K562 (cell line): ENCODE results near the gene PAFAH2. TPM values are rescaled to one million over a fixed set of nuclear protein-coding genes. Genes with fewer than 3 reads are reported as not detected.
A peak's percentile ranks its signal among the peaks of the same experiment; 100 is the strongest.

Experiments used
- BHLHE40 ChIP-seq: IDR thresholded peaks from 2 replicates; pipeline ENCODE4 v1.6.1; 2011; ENCODE audit warnings: low read length, improper control_type of control experiment
- CBFA2T3 ChIP-seq: fragments of 450-650 bp; IDR thresholded peaks from 2 replicates; pipeline ENCODE4 v1.6.1; 2017
- CTBP1 ChIP-seq: fragments of 450-650 bp; IDR thresholded peaks from 2 replicates; pipeline ENCODE4 v1.6.1; 2016; ENCODE audit warnings: borderline replicate concordance
- DDX20 ChIP-seq: fragments of 450-650 bp; IDR thresholded peaks from 2 replicates; pipeline ENCODE4 v1.6.1; 2016; ENCODE audit warnings: missing genetic modification characterization, low read depth, mild to moderate bottlenecking, missing compliant biosample characterization, moderate library complexity
- GTF2A2 ChIP-seq: IDR thresholded peaks from 2 replicates; pipeline ENCODE4 v1.6.1; 2016; ENCODE audit warnings: mild to moderate bottlenecking, missing genetic modification characterization, missing compliant biosample characterization
- KAT2B ChIP-seq: IDR thresholded peaks from one replicate; pipeline ENCODE4 v1.6.1; 2012; ENCODE audit warnings: low read depth, mild to moderate bottlenecking, control low read depth, inconsistent platforms, low read length, moderate library complexity
- NCOA6 ChIP-seq: fragments of 450-650 bp; IDR thresholded peaks from 2 replicates; pipeline ENCODE4 v1.6.1; 2017; ENCODE audit warnings: mild to moderate bottlenecking
- OTX1 ChIP-seq: fragments of 450-650 bp; formaldehyde crosslinking; IDR thresholded peaks from 2 replicates; pipeline ENCODE4 v1.4.0; 2022; ENCODE audit warnings: mild to moderate bottlenecking
- PKNOX1 ChIP-seq: fragments of 450-650 bp; IDR thresholded peaks from 2 replicates; pipeline ENCODE4 v1.6.1; 2016
- RBBP5 ChIP-seq: fragments of 200-600 bp; sonication (generic); IDR thresholded peaks from 2 replicates; pipeline ENCODE4 v1.6.1; 2012; ENCODE audit warnings: borderline replicate concordance, mild to moderate bottlenecking, low read length, control low read depth, inconsistent platforms; ENCODE audit not compliant: insufficient read depth, poor library complexity, severe bottlenecking
- RBM14 ChIP-seq: fragments of 200-400 bp; formaldehyde crosslinking; IDR thresholded peaks from 2 replicates; pipeline ENCODE4 v1.6.1; 2018; ENCODE audit warnings: low read depth, mild to moderate bottlenecking, low read length, moderate library complexity, borderline replicate concordance; ENCODE audit not compliant: insufficient read depth
- SIN3A ChIP-seq, 2 experiments: fragments of 150-350 bp in 1 of 2; IDR thresholded peaks; 2 replicates each; pipeline ENCODE4 v1.6.1; 2011 to 2016; ENCODE audit warnings: borderline replicate concordance in 2 of 2, low read depth in 2 of 2, low read length in 2 of 2, mild to moderate bottlenecking in 2 of 2, moderate library complexity in 2 of 2; ENCODE audit not compliant: control insufficient read depth in 1 of 2
- SMARCA4 ChIP-seq: fragments of 450-650 bp; IDR thresholded peaks from 2 replicates; pipeline ENCODE4 v1.6.1; 2016
- ZBTB12 ChIP-seq: fragments of 250-450 bp; sonication (Bioruptor Pico); IDR thresholded peaks from 2 replicates; pipeline ENCODE4 v1.4.0; 2020
- ZNF121 ChIP-seq: sonication (generic); formaldehyde crosslinking; conservative IDR thresholded peaks from 2 replicates; pipeline ENCODE4 v1.8.0; 2022; ENCODE audit warnings: missing genetic modification reagents
- ZNF384 ChIP-seq: IDR thresholded peaks from 2 replicates; pipeline ENCODE4 v1.6.1; 2012; ENCODE audit warnings: low read depth, low read length, improper control_type of control experiment
- ZNF407 ChIP-seq: fragments of 450-650 bp; IDR thresholded peaks from 2 replicates; pipeline ENCODE4 v1.6.1; 2016; ENCODE audit warnings: low read depth
- ZNF740 ChIP-seq, 3 experiments: fragments of 200-800 bp in 1 of 3; sonication (Bioruptor generic) in 1 of 3; sonication (generic) in 1 of 3; formaldehyde crosslinking in 1 of 3; IDR thresholded peaks; 2 replicates each; pipeline versions ENCODE4 v1.6.1 to v1.8.0; 2016 to 2022; ENCODE audit warnings: mild to moderate bottlenecking in 2 of 3, missing compliant biosample characterization in 2 of 3, missing genetic modification characterization in 2 of 3, missing genetic modification reagents in 1 of 3
- polyA plus RNA-seq, 8 experiments: library from polyadenylated mRNA; depleted of rRNA in 4 of 8; stranded (reverse) in 5 of 8; unstranded in 3 of 8; fragments of >200 nt; fragmentation: Nextera tagmentation in 2 of 8; fragmentation: Illumina TruSeq in 1 of 8; extraction: Ambion mirVana in 2 of 8; extraction: Trizol in 1 of 8; gene quantifications; 2 replicates each; pipeline versions ENCODE4 v1.2.1 to v1.2.3, GENCODE V29; 2011 to 2014; ENCODE audit warnings: inconsistent platforms in 1 of 8, missing spikeins in 1 of 8
- total RNA-seq, 7 experiments: library from RNA; depleted of rRNA in 6 of 7; stranded (reverse); fragments of >200 nt in 6 of 7; fragmentation: Illumina TruSeq in 2 of 7; extraction: Trizol in 2 of 7; gene quantifications; 2 replicates each; pipeline versions ENCODE4 v1.2.1 to v1.2.3, GENCODE V29; 2011 to 2021; ENCODE audit warnings: low replicate concordance in 1 of 7

Gene PAFAH2
- total and polyA plus RNA-seq, 9 of the 15 experiments (the other 6 are each of a cell fraction or from before 2014, with no cell fraction given) = 4.2 to 10.9 (median 6.8) TPM

- no peak for TF ChIP-seq ZNF740 (CRISPR knock-in tag; IDR thresholded peaks at IDR 0.05)
- TF ChIP-seq ZNF740 (tag; IDR thresholded peaks at IDR 0.05) = no peak
- peak; percentile 41; the same call in 1 of the 2 replicates for TF ChIP-seq CBFA2T3
- TF ChIP-seq SMARCA4 = peak; percentile 61
- TF ChIP-seq OTX1 = no peak
- TF ChIP-seq ZBTB12 = no peak
- TF ChIP-seq NCOA6 = no peak
- TF ChIP-seq BHLHE40 = no peak
- TF ChIP-seq ZNF384 = no peak
- TF ChIP-seq DDX20 (tag) = no peak
- no peak for TF ChIP-seq SIN3A (IDR thresholded peaks at IDR 0.05; ENCODE audit: borderline replicate concordance in 2 of 2, control insufficient read depth in 1 of 2, low read depth in 2 of 2, low read length in 2 of 2)
- no peak for TF ChIP-seq ZNF407
- TF ChIP-seq PKNOX1 = peak; percentile 32; the same call in 1 of the 2 replicates
- no peak for TF ChIP-seq KAT2B
- no peak for TF ChIP-seq RBBP5
- TF ChIP-seq GTF2A2 (tag) = no peak
- no peak for TF ChIP-seq RBM14
- TF ChIP-seq CTBP1 = no peak
- TF ChIP-seq ZNF121 = no peak
Observed at GRCh38 chr1:25924454-25924853, 73.4 kb downstream of the PAFAH2 start (continued).
